ENCODE data around the gene TAL1. TPM values are rescaled to one million over a fixed set of nuclear protein-coding genes. Genes with fewer than 3 reads are reported as not detected.
A peak's percentile ranks its signal among the peaks of the same experiment; 100 is the strongest.

The TAL1 gene
- total RNA-seq, 1 experiment from 2014 or later: 4.2 TPM

DNA sequence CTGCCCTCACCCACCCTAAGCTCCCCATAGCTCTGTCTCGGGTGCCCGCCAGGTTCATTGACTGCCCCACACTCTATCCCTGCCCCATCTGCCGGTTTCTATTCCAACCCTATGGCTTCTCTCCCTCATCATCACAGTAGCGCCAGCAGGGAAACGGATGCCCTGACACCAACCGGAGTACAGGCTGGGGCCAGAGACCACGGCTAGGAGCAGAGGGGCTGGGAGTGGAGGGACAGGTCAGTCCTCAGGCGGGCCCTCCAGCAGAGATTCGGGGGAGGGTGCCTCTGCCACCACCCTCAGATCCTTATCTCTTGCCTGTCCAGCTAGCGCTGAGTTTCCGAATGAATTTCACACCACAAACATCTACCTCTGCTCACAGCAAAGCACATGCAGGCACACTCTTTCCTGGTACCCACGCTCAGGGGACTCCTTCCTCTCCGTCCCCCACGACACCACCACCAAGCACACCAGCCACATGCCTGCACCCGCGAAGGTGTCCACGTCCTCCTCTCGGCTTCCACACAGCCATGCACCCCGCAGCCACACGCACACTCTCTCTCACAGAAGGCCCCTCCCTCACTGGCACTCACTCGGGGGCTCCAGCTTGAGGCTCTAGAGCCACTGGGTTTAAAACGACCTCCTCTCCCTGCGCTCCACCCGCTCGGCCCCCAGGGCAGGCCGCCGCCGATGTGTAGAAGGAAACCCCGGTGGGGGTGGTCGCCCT lies 7.2 kb downstream of the TAL1 start:
- Histone ChIP-seq H3K27me3 (no peaks in the 10 kb centered on the region; the same call in 1 of the 2 replicates), H3K27ac (no peak overlapping the region), H3K4me3 (peak overlapping the region; percentile 60), H3K9me3 (replicated peaks) (no peaks in the 10 kb centered on the region), H3K36me3 (no peaks in the 10 kb centered on the region), H3K4me1 (no peaks in the 10 kb centered on the region)
- no peak for DNase-seq

DNA sequence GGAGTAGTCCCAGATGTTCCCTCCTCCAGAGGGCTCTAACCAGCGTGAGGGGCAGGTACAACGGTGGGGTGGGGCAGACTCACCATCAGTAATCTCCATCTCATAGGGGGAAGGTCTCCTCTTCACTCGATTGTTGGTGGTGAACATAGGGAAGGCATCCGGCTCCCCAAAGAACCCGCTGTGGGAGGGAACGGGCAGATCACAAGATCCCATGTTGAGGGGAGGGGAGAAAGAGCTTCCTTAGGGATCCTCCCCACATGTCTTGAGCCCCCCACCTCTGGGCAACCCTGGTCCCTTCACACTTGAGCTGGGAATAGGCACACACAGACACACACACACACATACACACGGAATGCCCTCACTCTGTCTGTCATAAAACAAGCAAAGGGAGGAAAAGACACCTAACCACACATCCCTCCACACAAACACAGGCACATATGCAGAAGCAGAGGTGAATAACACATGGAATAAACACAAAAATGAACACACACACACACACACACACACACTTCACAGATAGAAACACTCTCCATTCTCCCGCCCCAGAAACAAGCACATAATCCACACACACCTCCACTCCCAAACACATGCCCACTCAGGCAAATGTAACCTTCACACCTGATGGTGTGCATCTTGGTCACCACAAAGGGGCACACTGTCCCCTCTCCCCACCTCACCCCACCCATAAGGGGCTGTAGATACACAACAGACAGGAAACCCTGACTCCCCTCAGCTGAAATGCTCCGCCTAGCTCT lies 7.9 kb downstream of the TAL1 start:
- DNase-seq: no peak
- Histone ChIP-seq H3K4me3 (no peak overlapping the region), H3K4me1 (no peaks in the 10 kb centered on the region), H3K9me3 (replicated peaks) (no peaks in the 10 kb centered on the region), H3K27ac (no peak overlapping the region), H3K36me3 (no peaks in the 10 kb centered on the region), H3K27me3 (no peaks in the 10 kb centered on the region; the same call in 1 of the 2 replicates)

DNA sequence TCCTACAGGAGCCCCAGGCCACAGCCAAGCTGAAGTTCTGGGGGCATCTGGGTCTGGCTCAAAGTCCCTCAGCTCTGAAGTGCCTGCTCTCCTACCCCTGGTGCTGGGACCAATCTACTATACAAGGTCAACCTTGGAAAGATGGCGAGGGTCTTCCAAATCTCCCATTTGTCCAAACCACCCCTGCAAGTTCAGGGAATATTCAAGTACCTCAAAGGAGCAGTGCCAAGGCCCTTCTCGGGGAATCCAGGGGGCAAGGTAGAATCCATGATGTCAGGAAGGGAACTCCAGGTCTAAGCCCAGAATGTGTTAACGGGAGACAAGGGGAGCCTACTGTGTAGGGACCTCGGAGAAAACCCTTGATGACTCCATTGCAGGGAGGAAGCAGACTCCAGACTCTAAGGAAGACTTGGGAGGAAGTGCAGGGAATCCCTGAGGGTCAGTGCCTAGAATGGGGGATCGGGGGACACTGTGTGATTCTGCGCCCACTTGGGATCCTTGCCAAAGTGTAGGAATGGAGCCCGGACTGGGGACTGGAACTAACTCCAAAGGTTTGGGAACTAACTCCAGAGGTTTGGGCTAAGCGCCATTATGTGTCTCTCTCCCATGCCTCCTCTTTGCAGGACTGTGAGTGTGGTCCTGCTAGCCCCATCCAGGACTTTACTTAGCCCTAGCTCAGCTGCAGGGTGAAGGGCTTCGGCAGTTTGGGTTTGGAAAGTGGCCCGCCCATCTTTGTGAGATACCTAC lies 8.7 kb downstream of the TAL1 start:
- Histone ChIP-seq H3K36me3 (no peaks in the 10 kb centered on the region), H3K4me3 (no peak overlapping the region), H3K27ac (no peak overlapping the region), H3K27me3 (no peaks in the 10 kb centered on the region; the same call in 1 of the 2 replicates), H3K4me1 (no peaks in the 10 kb centered on the region), H3K9me3 (replicated peaks) (no peaks in the 10 kb centered on the region)
- DNase-seq: no peak

DNA sequence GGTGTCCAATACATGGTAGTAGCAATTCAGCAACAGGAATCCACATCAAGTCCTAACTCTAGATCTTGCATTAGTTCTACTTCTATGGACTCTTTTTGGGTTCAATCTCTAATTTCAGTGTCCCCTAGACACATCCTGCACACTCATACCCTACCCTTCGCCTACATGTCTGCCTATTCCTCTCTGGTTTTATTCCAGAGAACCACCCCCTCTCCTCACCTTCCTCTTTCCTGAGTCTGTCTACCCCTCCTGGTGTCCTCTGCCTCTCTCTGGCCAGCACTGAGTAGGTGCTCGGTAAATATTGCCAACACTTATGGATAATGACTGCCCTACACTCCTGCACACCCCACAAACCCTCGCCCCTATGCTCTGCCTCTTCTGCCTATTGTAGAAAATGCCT lies 9.5 kb downstream of the TAL1 start:
- no peaks in the 10 kb centered on the region for H3K36me3 ChIP-seq
- no peak overlapping the region for H3K4me3 ChIP-seq
- no peak for DNase-seq
- H3K4me1 ChIP-seq: no peaks in the 10 kb centered on the region
- H3K9me3 ChIP-seq (replicated peaks): no peaks in the 10 kb centered on the region
- no peaks in the 10 kb centered on the region; the same call in 1 of the 2 replicates for H3K27me3 ChIP-seq
- no peak overlapping the region for H3K27ac ChIP-seq

DNA sequence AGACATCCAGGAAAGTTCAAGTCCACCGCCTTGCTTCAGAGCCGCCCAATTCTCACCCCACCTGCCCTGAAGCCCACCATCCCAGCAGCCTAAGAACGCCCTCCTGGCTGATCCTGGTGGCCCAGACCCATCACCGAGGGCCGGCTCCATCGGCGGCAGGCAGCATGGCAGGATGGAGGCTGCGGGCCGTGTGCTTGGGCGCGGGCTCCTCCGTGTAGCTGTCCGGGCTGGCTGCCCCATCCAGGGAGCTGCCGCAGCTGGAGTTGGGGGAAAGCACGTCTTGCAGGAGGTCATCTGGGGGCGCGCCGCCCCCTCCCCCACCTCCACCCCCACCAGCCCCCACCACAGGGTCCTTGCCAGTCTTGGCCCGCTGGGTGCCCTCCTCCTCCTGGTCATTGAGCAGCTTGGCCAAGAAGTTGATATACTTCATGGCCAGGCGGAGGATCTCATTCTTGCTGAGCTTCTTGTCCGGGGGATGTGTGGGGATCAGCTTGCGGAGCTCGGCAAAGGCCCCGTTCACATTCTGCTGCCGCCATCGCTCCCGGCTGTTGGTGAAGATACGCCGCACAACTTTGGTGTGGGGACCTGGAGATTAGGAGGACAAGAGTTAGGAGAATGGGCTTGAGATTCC lies 12.3 kb downstream of the TAL1 start:
- Histone ChIP-seq H3K4me1 (no peaks in the 10 kb centered on the region), H3K27me3 (no peaks in the 10 kb centered on the region; the same call in 1 of the 2 replicates), H3K27ac (no peak overlapping the region), H3K36me3 (no peaks in the 10 kb centered on the region), H3K4me3 (no peak overlapping the region), H3K9me3 (replicated peaks) (no peaks in the 10 kb centered on the region)
- no peak for DNase-seq

DNA sequence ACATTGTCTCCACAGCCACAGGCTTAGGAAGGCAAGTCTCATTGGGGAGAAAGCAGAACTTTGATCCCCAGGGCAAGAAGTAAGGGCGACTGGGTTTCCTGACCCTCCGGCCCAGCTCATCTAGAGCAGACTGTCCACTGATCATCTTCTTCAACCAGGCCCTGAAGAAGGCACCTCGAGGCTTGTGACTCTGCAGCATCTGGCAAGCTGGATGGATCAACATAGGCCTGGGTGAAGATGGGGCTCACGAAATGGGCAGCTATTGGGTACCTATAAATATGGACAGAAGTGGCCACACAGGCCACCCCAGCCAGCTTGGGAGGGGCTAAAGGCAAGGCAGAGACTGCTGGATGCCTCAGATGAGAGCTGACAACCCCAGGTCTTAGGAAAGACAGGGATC lies 13.0 kb downstream of the TAL1 start:
- no peak overlapping the region for H3K27ac ChIP-seq
- H3K9me3 ChIP-seq (replicated peaks): no peaks in the 10 kb centered on the region
- DNase-seq: no peak
- H3K4me3 ChIP-seq: no peak overlapping the region
- H3K4me1 ChIP-seq: no peaks in the 10 kb centered on the region
- no peaks in the 10 kb centered on the region for H3K27me3 ChIP-seq
- no peaks in the 10 kb centered on the region for H3K36me3 ChIP-seq

DNA sequence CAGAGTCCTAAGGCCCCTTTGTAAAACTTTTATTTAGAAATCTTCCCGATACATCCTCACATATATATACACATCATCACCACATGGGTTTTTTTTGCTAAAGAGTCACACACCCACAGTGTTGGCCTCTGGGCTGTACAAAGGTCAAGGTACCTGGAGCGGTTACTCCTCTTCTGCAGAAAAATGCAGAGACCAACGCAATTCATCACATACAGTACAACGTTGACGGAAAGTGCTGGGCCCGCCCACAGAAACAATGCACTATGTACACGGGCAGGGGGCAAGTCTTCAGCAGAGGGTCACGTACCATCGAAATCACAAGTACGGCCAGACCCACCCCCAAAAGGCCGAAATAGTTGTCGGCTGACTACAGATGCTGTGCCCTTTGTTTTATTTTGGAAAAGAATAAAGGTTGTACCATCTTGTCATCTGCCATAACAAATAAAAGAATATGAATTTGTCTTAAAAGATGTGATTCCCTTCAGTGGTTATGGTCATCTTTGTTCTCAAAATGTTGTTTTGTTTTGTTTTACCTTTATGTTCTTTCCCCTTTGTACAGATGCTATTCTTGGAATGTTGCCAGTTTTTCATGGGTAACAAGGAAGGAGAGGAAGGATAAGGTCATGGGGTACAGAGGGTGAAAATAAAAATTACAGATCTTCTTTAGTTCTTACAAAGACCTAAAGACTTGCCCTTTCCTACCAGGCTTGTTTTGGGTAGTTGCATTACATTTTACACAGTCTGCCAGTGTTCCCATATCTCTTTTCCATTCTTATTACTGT lies 15.6 kb downstream of the TAL1 start:
- Histone ChIP-seq H3K4me1 (no peaks in the 10 kb centered on the region), H3K27ac (no peak overlapping the region), H3K27me3 (no peaks in the 10 kb centered on the region; the same call in 1 of the 2 replicates), H3K9me3 (replicated peaks) (no peaks in the 10 kb centered on the region), H3K36me3 (no peaks in the 10 kb centered on the region), H3K4me3 (no peak overlapping the region)
- no peak for DNase-seq

DNA sequence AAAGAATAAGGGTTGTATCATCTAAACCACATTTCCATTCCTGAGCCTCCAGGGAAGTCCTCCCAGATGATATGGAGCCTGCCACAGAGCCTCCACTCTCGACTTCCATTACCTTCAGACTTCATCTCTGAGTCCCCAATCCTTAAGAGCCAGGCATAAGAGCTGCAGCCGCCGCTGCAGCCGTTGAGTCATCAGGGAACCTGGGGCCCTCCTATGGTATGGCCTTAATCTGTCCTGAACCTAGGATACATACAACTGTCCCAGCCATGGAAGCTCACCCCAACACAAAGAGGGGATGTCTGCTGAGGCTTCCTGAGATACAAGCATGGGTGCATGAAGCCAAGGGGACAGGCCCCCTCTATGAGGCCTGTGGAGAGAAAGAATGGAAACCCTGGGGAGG lies 16.3 kb downstream of the TAL1 start:
- H3K36me3 ChIP-seq: no peaks in the 10 kb centered on the region
- no peaks in the 10 kb centered on the region; the same call in 1 of the 2 replicates for H3K27me3 ChIP-seq
- no peak for DNase-seq
- no peaks in the 10 kb centered on the region for H3K9me3 ChIP-seq (replicated peaks)
- H3K4me3 ChIP-seq: no peak overlapping the region
- H3K27ac ChIP-seq: no peak overlapping the region
- H3K4me1 ChIP-seq: no peaks in the 10 kb centered on the region

DNA sequence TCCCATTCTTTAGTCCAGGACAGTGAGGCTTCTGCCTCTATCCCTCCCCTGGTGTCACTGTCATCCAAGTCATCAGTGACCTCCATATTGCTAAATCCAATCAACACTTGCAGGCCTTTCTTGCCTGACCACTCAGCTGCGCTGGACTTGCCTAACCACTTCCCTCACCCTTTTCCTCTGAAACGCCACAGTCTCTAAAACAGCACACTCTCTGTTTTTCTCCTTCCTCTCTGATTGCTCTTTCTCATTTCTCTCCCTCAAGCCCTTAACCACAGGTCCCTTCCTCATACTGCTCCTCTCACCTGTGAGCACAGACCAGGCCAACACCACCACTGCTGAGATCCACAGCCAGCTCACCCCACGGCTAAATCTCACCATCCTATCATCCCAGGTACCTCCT lies 17.5 kb downstream of the TAL1 start:
- Histone ChIP-seq H3K4me3 (no peak overlapping the region), H3K27me3 (peaks cover 6% of the 10 kb centered on the region; the same call in 1 of the 2 replicates), H3K4me1 (no peaks in the 10 kb centered on the region), H3K36me3 (no peaks in the 10 kb centered on the region), H3K27ac (no peak overlapping the region), H3K9me3 (replicated peaks) (no peaks in the 10 kb centered on the region)
- DNase-seq: no peak

DNA sequence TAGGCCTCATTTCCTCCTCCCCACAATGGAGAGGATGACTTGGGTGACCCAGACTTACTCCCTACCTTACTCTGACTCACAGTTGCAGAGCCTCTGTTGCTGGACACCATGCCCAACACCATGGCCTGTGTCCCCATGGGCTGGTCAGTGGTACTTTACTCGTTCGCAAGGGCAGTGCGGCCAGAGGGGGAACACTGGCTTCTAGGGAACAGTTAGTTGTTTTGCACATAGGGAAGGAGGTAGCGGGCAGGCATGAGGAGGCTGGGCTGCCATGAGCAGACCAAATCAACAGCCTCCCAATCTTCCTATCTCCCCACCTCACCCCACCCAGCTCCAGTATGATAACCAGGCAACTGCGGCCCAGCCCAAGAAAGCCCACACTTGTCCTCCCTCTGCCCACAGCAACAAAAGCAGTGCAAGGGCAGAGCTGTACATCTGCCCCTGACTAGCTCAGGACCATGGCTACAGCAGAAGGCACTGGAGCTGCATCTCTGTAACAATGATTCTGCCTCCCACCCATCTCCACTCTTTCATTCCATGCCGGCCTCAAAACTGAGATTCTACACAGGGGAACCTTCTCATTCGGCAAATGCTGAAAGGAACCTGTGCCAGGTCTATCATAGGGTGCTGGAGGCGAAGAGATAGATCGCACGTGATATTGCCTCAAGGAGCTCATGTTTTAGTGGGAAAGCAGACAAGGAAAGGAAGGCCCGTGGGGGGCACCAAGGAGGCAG lies 18.6 kb downstream of the TAL1 start:
- Histone ChIP-seq H3K27ac (no peak overlapping the region), H3K9me3 (replicated peaks) (no peaks in the 10 kb centered on the region)
- DNase-seq: no peak

DNA sequence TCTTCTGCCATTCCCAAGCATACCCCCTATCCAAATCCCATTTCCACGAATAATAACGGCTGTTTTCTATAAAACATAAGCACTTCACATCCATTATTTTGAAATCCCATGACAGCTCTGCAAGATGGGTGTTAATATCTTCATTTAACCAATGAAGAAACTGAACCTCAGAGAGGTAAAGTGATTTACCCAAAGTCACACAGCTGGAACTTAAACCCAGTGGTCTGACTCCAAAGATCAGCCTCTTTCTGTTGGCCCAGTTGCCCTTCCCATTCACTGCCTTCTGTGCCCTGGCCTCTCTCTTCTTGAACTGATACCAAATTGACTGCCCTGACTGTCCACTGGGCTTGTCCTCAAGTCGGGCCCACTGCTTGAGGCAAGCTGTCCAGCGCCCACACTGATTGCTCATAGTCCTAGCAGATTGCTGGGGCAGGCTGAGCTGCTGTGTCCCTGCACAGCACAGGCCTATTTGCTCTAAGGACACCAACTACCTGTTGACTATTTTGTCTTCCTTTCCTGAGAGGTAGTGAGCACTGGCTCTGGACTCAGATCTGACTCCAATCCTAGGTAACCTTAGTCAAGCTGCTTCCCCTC lies 19.3 kb downstream of the TAL1 start:
- peaks cover 6% of the 10 kb centered on the region; the same call in 1 of the 2 replicates for H3K27me3 ChIP-seq
- H3K36me3 ChIP-seq: no peaks in the 10 kb centered on the region
- no peak overlapping the region for H3K4me3 ChIP-seq
- H3K27ac ChIP-seq: no peak overlapping the region
- no peaks in the 10 kb centered on the region for H3K4me1 ChIP-seq
- no peaks in the 10 kb centered on the region for H3K9me3 ChIP-seq (replicated peaks)
- no peak for DNase-seq

More for the DNA sequence above, 18.6 kb downstream of the TAL1 start:
- Histone ChIP-seq H3K36me3 (no peaks in the 10 kb centered on the region), H3K4me1 (no peaks in the 10 kb centered on the region), H3K27me3 (peaks cover 6% of the 10 kb centered on the region; the same call in 1 of the 2 replicates), H3K4me3 (no peak overlapping the region)

DNA sequence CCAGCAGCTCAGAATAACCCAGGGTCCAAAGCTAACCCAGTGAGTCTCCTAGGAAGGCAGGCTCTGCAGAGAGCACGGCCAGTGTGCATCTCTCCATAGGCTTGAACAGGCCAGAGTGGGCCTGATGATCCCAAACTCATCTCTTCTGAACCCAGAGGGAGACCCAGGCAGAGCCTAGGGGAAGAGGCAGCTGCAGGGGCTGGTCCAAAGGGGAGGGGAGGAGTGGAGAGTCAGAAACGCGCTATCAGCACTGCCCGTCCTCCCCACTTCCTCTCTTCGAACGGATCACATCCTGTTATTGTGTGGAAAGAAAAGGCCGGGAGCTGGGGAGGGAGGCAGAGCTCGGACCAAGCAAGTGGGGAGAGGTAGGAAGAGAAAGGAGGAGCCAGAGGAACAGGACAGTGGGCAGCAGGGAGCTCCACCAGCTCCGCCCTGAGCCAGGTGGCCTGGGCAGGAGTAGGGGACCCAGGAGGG lies 20.2 kb downstream of the TAL1 start:
- H3K36me3 ChIP-seq: no peaks in the 10 kb centered on the region
- DNase-seq: peak in 1 of 2 experiments; percentile 39
- H3K27me3 ChIP-seq: peaks cover 6% of the 10 kb centered on the region; the same call in 1 of the 2 replicates
- H3K27ac ChIP-seq: no peak overlapping the region
- H3K4me1 ChIP-seq: no peaks in the 10 kb centered on the region
- H3K9me3 ChIP-seq (replicated peaks): no peaks in the 10 kb centered on the region
- peak overlapping the region; percentile 5; the same call in 1 of the 2 replicates for H3K4me3 ChIP-seq

DNA sequence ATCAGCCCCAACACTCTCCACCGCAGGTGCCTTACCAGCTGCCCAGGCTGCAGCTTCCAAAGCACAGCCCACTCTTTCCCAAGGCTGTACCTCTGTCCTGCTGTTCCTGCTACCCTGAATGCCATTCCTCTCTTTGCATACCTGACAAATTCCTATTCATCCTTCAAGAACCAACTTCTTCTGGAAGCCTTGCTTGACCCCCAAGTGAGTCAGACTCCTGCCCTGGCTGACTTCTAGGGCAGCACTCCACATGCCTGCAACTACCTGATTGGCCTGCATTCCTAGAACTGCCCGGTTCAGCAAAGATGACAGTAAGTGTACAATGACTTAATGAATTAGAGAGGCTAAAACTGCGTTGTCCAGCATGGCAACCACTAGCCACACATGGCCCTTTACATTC lies 21.4 kb downstream of the TAL1 start:
- Histone ChIP-seq H3K4me1 (no peaks in the 10 kb centered on the region), H3K27me3 (peaks cover 6% of the 10 kb centered on the region), H3K27ac (no peak overlapping the region), H3K4me3 (no peak overlapping the region), H3K9me3 (replicated peaks) (no peaks in the 10 kb centered on the region), H3K36me3 (no peaks in the 10 kb centered on the region)
- no peak for DNase-seq
